H1 (cell line): ENCODE measurements around the gene LSM4. TPM values are rescaled to one million over a fixed set of nuclear protein-coding genes. Genes with fewer than 3 reads are reported as not detected.
A peak's percentile ranks its signal among the peaks of the same experiment; 100 is the strongest.

Experiments
- CTCF ChIA-PET: fragments of 300-600 bp; sonication (Branson Sonifier 250); formaldehyde crosslinking; loops from one replicate; lab custom pipeline; 2021; ENCODE audit not compliant: partially characterized antibody; lab: Charles Lee
- POLR2A ChIA-PET: fragments of 300-600 bp; sonication (Branson Sonifier 250); formaldehyde crosslinking; loops from one replicate; lab custom pipeline; 2021; ENCODE audit warnings: inconsistent platforms; ENCODE audit not compliant: partially characterized antibody; lab: Charles Lee
- DNase-seq, 2 experiments: peaks; one replicate each; pipeline versions ENCODE4 v3.0.0 to v3.0.0-alpha.2; 2010 to 2022; ENCODE audit warnings: low spot score in 2 of 2, low read depth in 1 of 2, mixed read lengths in 1 of 2
- FAIRE-seq: peaks from 2 replicates; lab custom pipeline; 2011; peaks lifted over from hg19 to GRCh38; lab: Jason Lieb, UNC
- H2AFZ ChIP-seq: 2 replicates; pipeline ENCODE4 v1.8.1; 2012; ENCODE audit warnings: low read length, inconsistent platforms
- H2AK5ac ChIP-seq: 2 replicates; pipeline ENCODE4 v1.6.1; 2013; ENCODE audit warnings: low read depth, low read length
- H2BK120ac ChIP-seq: replicated peaks from 2 replicates; pipeline ENCODE3; 2013; ENCODE audit warnings: low read depth, low read length, inconsistent platforms
- H2BK12ac ChIP-seq: 2 replicates; pipeline ENCODE4 v1.6.1; 2013; ENCODE audit warnings: low read depth, low read length
- H2BK15ac ChIP-seq: 2 replicates; pipeline ENCODE4 v1.6.1; 2013; ENCODE audit warnings: low read length
- H2BK20ac ChIP-seq: 2 replicates; pipeline ENCODE4 v1.6.1; 2013; ENCODE audit warnings: low read length
- H2BK5ac ChIP-seq: 2 replicates; pipeline ENCODE4 v1.6.1; 2013; ENCODE audit warnings: low read depth, low read length
- H3K14ac ChIP-seq: 2 replicates; pipeline ENCODE4 v1.6.1; 2013; ENCODE audit warnings: inconsistent platforms; ENCODE audit not compliant: insufficient read length
- H3K18ac ChIP-seq: 2 replicates; pipeline ENCODE4 v1.6.1; 2013; ENCODE audit warnings: low read length; ENCODE audit errors: extremely low read depth
- H3K23ac ChIP-seq: 2 replicates; pipeline ENCODE4 v1.6.1; 2013; ENCODE audit warnings: inconsistent platforms; ENCODE audit not compliant: insufficient read length
- H3K23me2 ChIP-seq: 2 replicates; pipeline ENCODE4 v1.6.1; 2013; ENCODE audit warnings: low read depth, low read length
- H3K27ac ChIP-seq: 2 replicates; pipeline ENCODE4 v1.6.1; 2011; ENCODE audit warnings: low read depth, low read length, inconsistent platforms
- H3K27me3 ChIP-seq, 4 experiments: replicated peaks in 1 of 4; 1 replicate in 1 of 4; 2 replicates in 3 of 4; pipeline versions ENCODE4 v1.6.1 to v1.8.1; 2011 to 2013; ENCODE audit warnings: low read length in 3 of 4, mild to moderate bottlenecking in 3 of 4, inconsistent platforms in 2 of 4, mixed read lengths in 2 of 4, moderate library complexity in 1 of 4; ENCODE audit not compliant: control insufficient read depth in 3 of 4, insufficient read depth in 3 of 4; ENCODE audit errors: extremely low read depth in 1 of 4
- H3K36me3 ChIP-seq, 4 experiments: 2 replicates each; pipeline versions ENCODE4 v1.6.1 to v1.8.1; 2011 to 2013; ENCODE audit warnings: mild to moderate bottlenecking in 4 of 4, low read length in 3 of 4, moderate library complexity in 2 of 4, control low read depth in 1 of 4, inconsistent platforms in 1 of 4; ENCODE audit not compliant: insufficient read depth in 4 of 4, control insufficient read depth in 2 of 4
- H3K4ac ChIP-seq: replicated peaks from 2 replicates; pipeline ENCODE3; 2013; ENCODE audit warnings: low read length, low read depth, mixed read lengths, inconsistent platforms; ENCODE audit not compliant: insufficient read length
- H3K4me1 ChIP-seq, 4 experiments: replicated peaks in 1 of 4; 1 replicate in 1 of 4; 2 replicates in 3 of 4; pipeline versions ENCODE4 v1.6.1 to v1.8.1; 2011 to 2013; ENCODE audit warnings: low read length in 3 of 4, inconsistent platforms in 2 of 4, mixed read lengths in 1 of 4; ENCODE audit not compliant: insufficient read depth in 4 of 4, control insufficient read depth in 3 of 4
- H3K4me2 ChIP-seq, 2 experiments: 2 replicates each; pipeline versions ENCODE4 v1.6.1 to v1.8.1; 2011 to 2013; ENCODE audit warnings: low read depth in 2 of 2, low read length in 2 of 2, control low read depth in 1 of 2, inconsistent platforms in 1 of 2, mild to moderate bottlenecking in 1 of 2; ENCODE audit not compliant: insufficient read depth in 1 of 2
- H3K4me3 ChIP-seq, 4 experiments: fragments of 200-600, 300-600 bp in 1 of 4; sonication (generic), shearing (Covaris generic), sonication (Bioruptor Twin) in 1 of 4; 2 replicates each; pipeline versions ENCODE4 v1.5.1 to v1.8.1; 2011 to 2016; ENCODE audit warnings: low read length in 4 of 4, low read depth in 3 of 4, control low read depth in 2 of 4, inconsistent platforms in 2 of 4, mild to moderate bottlenecking in 2 of 4, mixed read lengths in 1 of 4, moderate library complexity in 1 of 4; ENCODE audit not compliant: insufficient read depth in 2 of 4; ENCODE audit errors: extremely low read depth in 1 of 4
- H3K56ac ChIP-seq: replicated peaks from 2 replicates; pipeline ENCODE3; 2013; ENCODE audit warnings: low read depth, mild to moderate bottlenecking, mixed read lengths, low read length, inconsistent platforms; ENCODE audit not compliant: insufficient read length
- H3K79me1 ChIP-seq: 2 replicates; pipeline ENCODE4 v1.6.1; 2013; ENCODE audit warnings: low read depth, low read length, control low read depth
- H3K79me2 ChIP-seq, 2 experiments: 2 replicates each; pipeline versions ENCODE4 v1.6.1 to v1.8.1; 2012 to 2013; ENCODE audit warnings: low read length in 2 of 2, mild to moderate bottlenecking in 2 of 2, inconsistent platforms in 1 of 2; ENCODE audit not compliant: insufficient read depth in 2 of 2, control insufficient read depth in 1 of 2
- H3K9ac ChIP-seq, 4 experiments: replicated peaks in 1 of 4; 1 replicate in 1 of 4; 2 replicates in 3 of 4; pipeline versions ENCODE4 v1.6.1 to v1.8.1; 2011 to 2013; ENCODE audit warnings: low read depth in 3 of 4, low read length in 3 of 4, control low read depth in 2 of 4, mild to moderate bottlenecking in 2 of 4, moderate library complexity in 2 of 4, inconsistent platforms in 1 of 4; ENCODE audit errors: extremely low read depth in 1 of 4
- H3K9me3 ChIP-seq, 2 experiments: 2 replicates each; pipeline versions ENCODE4 v1.6.1 to v1.8.1; 2012 to 2013; ENCODE audit warnings: mild to moderate bottlenecking in 2 of 2, moderate library complexity in 2 of 2, control low read depth in 1 of 2, inconsistent platforms in 1 of 2, low read depth in 1 of 2, low read length in 1 of 2, mixed read lengths in 1 of 2; ENCODE audit not compliant: insufficient read depth in 2 of 2
- H4K20me1 ChIP-seq, 2 experiments: replicated peaks in 1 of 2; 2 replicates each; pipeline versions ENCODE3 to v1.8.1; 2011 to 2013; ENCODE audit warnings: inconsistent platforms in 2 of 2, low read length in 2 of 2, mild to moderate bottlenecking in 1 of 2; ENCODE audit not compliant: insufficient read depth in 2 of 2, control insufficient read depth in 1 of 2
- H4K5ac ChIP-seq: 2 replicates; pipeline ENCODE4 v1.6.1; 2013; ENCODE audit warnings: low read length, low read depth, mixed read lengths, inconsistent platforms; ENCODE audit not compliant: insufficient read length
- H4K8ac ChIP-seq: 2 replicates; pipeline ENCODE4 v1.8.0; 2013; ENCODE audit warnings: mild to moderate bottlenecking, moderate library complexity, low read length, inconsistent platforms; ENCODE audit not compliant: insufficient read depth; ENCODE audit errors: extremely low read depth
- H4K91ac ChIP-seq: replicated peaks from 2 replicates; pipeline ENCODE3; 2013; ENCODE audit warnings: low read length, mixed read lengths, inconsistent platforms; ENCODE audit not compliant: insufficient read length
- BCL11A ChIP-seq, 2 experiments: IDR thresholded peaks; one replicate each; pipeline ENCODE4 v1.6.1; 2011; ENCODE audit warnings: low read depth in 2 of 2, low read length in 2 of 2, mild to moderate bottlenecking in 2 of 2
- CHD2 ChIP-seq: IDR thresholded peaks from 2 replicates; pipeline ENCODE4 v1.6.1; 2012; ENCODE audit warnings: low read length, improper control_type of control experiment
- CREB1 ChIP-seq: IDR thresholded peaks from 2 replicates; pipeline ENCODE4 v1.6.1; 2012; ENCODE audit warnings: inconsistent platforms
- EZH2 ChIP-seq: fragments of 200-600 bp; sonication (generic); IDR thresholded peaks from 2 replicates; pipeline ENCODE4 v1.7.1; 2012; ENCODE audit warnings: low read depth, mild to moderate bottlenecking, moderate library complexity, low read length, inconsistent platforms; ENCODE audit not compliant: severe bottlenecking
- JUND ChIP-seq: IDR thresholded peaks from 2 replicates; pipeline ENCODE4 v1.6.1; 2011; ENCODE audit warnings: mild to moderate bottlenecking, improper control_type of control experiment, low read length
- MAX ChIP-seq: IDR thresholded peaks from 2 replicates; pipeline ENCODE4 v1.6.1; 2012; ENCODE audit warnings: inconsistent platforms
- PHF8 ChIP-seq: fragments of 200-600 bp; sonication (generic); conservative IDR thresholded peaks from 2 replicates; pipeline ENCODE4 v1.7.1; 2012; ENCODE audit warnings: low read depth, mild to moderate bottlenecking, inconsistent platforms, low read length, moderate library complexity
- POU5F1 ChIP-seq: IDR thresholded peaks from 2 replicates; pipeline ENCODE4 v1.6.1; 2011; ENCODE audit warnings: low read depth, mild to moderate bottlenecking, low read length, moderate library complexity
- RNF2 ChIP-seq: fragments of 200-900, 300-1000 bp; sonication (generic); IDR thresholded peaks from 2 replicates; pipeline ENCODE4 v1.7.1; 2016; ENCODE audit warnings: borderline replicate concordance, low read depth, mild to moderate bottlenecking, antibody characterized with exemption, low read length; ENCODE audit not compliant: poor library complexity, severe bottlenecking; ENCODE audit errors: missing control alignments
- RXRA ChIP-seq: IDR thresholded peaks from 2 replicates; pipeline ENCODE4 v1.6.1; 2011; ENCODE audit warnings: low read depth, mild to moderate bottlenecking, low read length, moderate library complexity; ENCODE audit not compliant: insufficient read depth
- WGBS, 2 experiments: shearing (Covaris generic) in 1 of 2; methylation state at CpG; one replicate each; pipeline versions ENCODE4 v1.1.6 to v1.1.7; 2013 to 2015; ENCODE audit warnings: low lambda C conversion rate in 2 of 2, mixed read lengths in 2 of 2, inconsistent platforms in 1 of 2, low coverage in 1 of 2, missing lambda C conversion rate in 1 of 2; ENCODE audit not compliant: insufficient replicate concordance in 2 of 2, insufficient coverage in 1 of 2, insufficient read length in 1 of 2; ENCODE audit errors: extremely low coverage in 1 of 2, missing lambda C conversion rate in 1 of 2; 5-methylcytosine and 5-hydroxymethylcytosine counted together
- polyA plus RNA-seq, 7 experiments: library from polyadenylated mRNA; depleted of rRNA in 3 of 7; stranded (reverse) in 5 of 7; unstranded in 2 of 7; fragments of >200 nt in 5 of 7; fragments of 200-250 nt in 2 of 7; gene quantifications; 1 replicate in 5 of 7; 2 replicates in 1 of 7; 4 replicates in 1 of 7; pipeline versions ENCODE4 v1.2.1 to v1.2.3, GENCODE V29; 2011 to 2013; ENCODE audit warnings: missing spikeins in 2 of 7, mixed read lengths in 2 of 7
- total RNA-seq: library from RNA; stranded (reverse); fragmentation: NEBNext Ultra II Directional; extraction: Animal tissue kit (Norgen Biotek cat#: 25700); gene quantifications from 2 replicates; pipeline ENCODE4 v1.2.1, GENCODE V29; 2021

LSM4 gene
- total and polyA plus RNA-seq, 2 of the 8 experiments (the other 6 are each of a cell fraction or from before 2014, with no cell fraction given), result 302 to 319 TPM

DNA sequence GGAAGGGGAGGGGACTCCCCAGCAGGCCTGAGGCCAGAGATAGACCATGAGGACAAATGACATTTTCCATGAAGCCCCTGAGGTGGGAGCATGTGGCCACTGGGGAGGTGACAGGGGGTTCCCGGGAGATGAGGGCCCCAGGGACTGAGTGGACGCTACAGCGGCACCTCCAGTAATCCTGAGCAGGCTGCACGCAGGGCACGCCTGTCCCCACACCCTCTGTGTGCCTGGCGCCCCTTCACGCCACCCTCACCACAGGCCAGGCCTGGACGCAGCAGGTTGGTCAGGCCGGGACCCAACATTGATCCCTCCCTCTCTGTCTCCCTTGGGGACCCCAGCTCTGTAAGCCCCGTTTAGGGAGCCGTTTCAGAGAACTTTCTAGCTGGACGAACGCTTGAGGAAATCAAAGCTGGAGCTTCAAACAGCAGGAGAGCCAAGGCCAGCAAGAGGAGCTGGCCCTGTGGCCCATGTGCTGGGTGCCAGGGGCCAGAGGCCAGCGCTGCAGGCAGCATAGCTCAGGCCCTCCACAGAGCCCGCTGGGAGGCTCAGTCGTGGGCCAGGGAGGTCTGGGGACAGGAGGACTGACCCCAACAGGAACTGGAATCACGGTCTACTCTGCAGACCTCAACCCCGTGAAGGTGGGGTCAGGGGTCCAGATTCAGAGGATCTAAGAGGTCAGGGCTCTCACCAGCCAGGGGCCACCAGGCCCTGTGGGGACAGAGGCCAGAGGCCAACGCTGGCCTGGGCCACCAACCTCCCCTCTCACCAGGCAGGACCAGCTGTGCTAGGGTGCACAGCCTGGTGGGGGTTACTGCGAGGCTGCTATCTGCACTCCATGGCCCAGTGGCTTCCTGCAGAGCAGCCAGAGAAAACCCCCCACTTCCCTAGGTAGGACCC is 14.6 kb downstream of the LSM4 start:
- Histone ChIP-seq H3K4me3 (no peak overlapping the region), H2BK5ac (no peak overlapping the region), H3K79me2 (peaks cover 0 to 4% of the 10 kb centered on the region in 2 experiments; a peak in 1 of 4 replicates), H2BK15ac (no peak overlapping the region), H4K5ac (no peak overlapping the region), H3K4me2 (no peak overlapping the region), H3K23me2 (peaks cover 5% of the 10 kb centered on the region; the same call in 1 of the 2 replicates), H2BK12ac (no peak overlapping the region), H3K36me3 (peaks cover 13 to 57% (median 39%) of the 10 kb centered on the region in 4 experiments), H2AFZ (no peak overlapping the region), H2BK20ac (no peak overlapping the region), H3K27ac (peak overlapping the region; percentile 15; the same call in 1 of the 2 replicates), H3K4ac (no peak overlapping the region), H3K14ac (no peak overlapping the region), H3K23ac (no peak overlapping the region), H3K9me3 (no peaks in the 10 kb centered on the region), H4K8ac (no peak overlapping the region; the same call in 1 of the 2 replicates), H3K9ac (no peak overlapping the region), H3K56ac (no peak overlapping the region), H3K4me1 (peaks cover 0 to 24% (median 10%) of the 10 kb centered on the region in 4 experiments; a peak in 6 of 7 replicates), H4K20me1 (peaks cover 0 to 8% of the 10 kb centered on the region in 2 experiments), H2BK120ac (no peak overlapping the region), H4K91ac (no peak overlapping the region), H3K79me1 (no peaks in the 10 kb centered on the region; the same call in 1 of the 2 replicates), H3K27me3 (no peaks in the 10 kb centered on the region), H3K18ac (no peak overlapping the region), H2AK5ac (no peak overlapping the region)
- FAIRE-seq (no peak), DNase-seq (no peak)
- CTCF ChIA-PET, result interaction anchor here (0.7 to 2.6 kb wide), 6 partner anchors 10 to 35 kb away, joined by 4 to 18 read pairs (median 6); partner anchors contain the start of gene LSM4
- WGBS, 2 experiments, result 92% methylated on average over 19 of the region's 20 CpGs; no CpG with 5 or more reads in 1 of the 2 experiments
- POLR2A ChIA-PET, result interaction anchor here (0.6 to 2.6 kb wide), 5 partner anchors 9 to 265 kb away, joined by 3 to 6 read pairs (median 5); partner anchors contain the start of genes JUND and LSM4
- TF ChIP-seq JUND, result no peak
- no peak for TF ChIP-seq MAX
- no peak for TF ChIP-seq CREB1
- TF ChIP-seq RXRA, result no peak
- no peak for TF ChIP-seq CHD2
- no peak for TF ChIP-seq PHF8
- no peak for TF ChIP-seq RNF2
- no peak for TF ChIP-seq EZH2
- TF ChIP-seq POU5F1, result no peak
- TF ChIP-seq BCL11A (IDR thresholded peaks at IDR 0.05; ENCODE audit: low read depth in 2 of 2, low read length in 2 of 2), result no peak
